Measurements from ENCODE around the gene RNASEH1.

The RNASEH1 gene

DNA sequence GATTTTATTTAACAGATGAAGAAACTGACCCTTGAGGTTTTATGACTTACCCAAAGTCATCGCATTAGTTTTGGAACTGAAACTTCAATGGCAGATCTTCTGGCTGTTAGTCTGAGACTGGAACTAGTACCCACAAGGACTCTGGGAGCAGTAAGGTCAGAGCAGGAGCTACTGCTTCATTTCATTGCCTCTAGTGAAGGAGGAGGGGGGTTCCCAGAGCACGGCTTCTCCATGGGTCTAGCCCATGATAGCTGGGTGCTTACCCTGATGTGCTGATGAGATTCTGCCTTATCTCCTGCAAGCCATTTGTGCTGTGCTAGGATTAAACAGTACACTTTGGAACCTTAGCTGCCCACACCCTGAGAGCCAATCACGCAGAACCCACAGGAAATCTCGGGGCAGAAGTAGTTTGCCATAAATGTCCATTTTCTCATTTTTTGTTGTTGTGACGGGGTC lies 5.4 kb upstream of the RNASEH1 start:
- Histone ChIP-seq H3K27ac (replicated peaks) (no peak overlapping the region), H3K4me3 (replicated peaks; ENCODE audit: insufficient read depth, low read length) (no peak overlapping the region), H3K27me3 (ENCODE audit: insufficient read depth, poor library complexity, severe bottlenecking) (no peaks in the 10 kb centered on the region)
- TF ChIP-seq GABPA (IDR thresholded peaks at IDR 0.05; ENCODE audit: low read depth), result no peak
- no peak for TF ChIP-seq POLR2AphosphoS5 (IDR thresholded peaks at IDR 0.05; ENCODE audit: low read depth)
- TF ChIP-seq, protein P1, sequence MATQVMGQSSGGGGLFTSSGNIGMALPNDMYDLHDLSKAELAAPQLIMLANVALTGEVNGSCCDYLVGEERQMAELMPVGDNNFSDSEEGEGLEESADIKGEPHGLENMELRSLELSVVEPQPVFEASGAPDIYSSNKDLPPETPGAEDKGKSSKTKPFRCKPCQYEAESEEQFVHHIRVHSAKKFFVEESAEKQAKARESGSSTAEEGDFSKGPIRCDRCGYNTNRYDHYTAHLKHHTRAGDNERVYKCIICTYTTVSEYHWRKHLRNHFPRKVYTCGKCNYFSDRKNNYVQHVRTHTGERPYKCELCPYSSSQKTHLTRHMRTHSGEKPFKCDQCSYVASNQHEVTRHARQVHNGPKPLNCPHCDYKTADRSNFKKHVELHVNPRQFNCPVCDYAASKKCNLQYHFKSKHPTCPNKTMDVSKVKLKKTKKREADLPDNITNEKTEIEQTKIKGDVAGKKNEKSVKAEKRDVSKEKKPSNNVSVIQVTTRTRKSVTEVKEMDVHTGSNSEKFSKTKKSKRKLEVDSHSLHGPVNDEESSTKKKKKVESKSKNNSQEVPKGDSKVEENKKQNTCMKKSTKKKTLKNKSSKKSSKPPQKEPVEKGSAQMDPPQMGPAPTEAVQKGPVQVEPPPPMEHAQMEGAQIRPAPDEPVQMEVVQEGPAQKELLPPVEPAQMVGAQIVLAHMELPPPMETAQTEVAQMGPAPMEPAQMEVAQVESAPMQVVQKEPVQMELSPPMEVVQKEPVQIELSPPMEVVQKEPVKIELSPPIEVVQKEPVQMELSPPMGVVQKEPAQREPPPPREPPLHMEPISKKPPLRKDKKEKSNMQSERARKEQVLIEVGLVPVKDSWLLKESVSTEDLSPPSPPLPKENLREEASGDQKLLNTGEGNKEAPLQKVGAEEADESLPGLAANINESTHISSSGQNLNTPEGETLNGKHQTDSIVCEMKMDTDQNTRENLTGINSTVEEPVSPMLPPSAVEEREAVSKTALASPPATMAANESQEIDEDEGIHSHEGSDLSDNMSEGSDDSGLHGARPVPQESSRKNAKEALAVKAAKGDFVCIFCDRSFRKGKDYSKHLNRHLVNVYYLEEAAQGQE (IDR thresholded peaks at IDR 0.05; ENCODE audit: insufficient replicate concordance, low read depth), result no peak
- TF ChIP-seq, protein P2, sequence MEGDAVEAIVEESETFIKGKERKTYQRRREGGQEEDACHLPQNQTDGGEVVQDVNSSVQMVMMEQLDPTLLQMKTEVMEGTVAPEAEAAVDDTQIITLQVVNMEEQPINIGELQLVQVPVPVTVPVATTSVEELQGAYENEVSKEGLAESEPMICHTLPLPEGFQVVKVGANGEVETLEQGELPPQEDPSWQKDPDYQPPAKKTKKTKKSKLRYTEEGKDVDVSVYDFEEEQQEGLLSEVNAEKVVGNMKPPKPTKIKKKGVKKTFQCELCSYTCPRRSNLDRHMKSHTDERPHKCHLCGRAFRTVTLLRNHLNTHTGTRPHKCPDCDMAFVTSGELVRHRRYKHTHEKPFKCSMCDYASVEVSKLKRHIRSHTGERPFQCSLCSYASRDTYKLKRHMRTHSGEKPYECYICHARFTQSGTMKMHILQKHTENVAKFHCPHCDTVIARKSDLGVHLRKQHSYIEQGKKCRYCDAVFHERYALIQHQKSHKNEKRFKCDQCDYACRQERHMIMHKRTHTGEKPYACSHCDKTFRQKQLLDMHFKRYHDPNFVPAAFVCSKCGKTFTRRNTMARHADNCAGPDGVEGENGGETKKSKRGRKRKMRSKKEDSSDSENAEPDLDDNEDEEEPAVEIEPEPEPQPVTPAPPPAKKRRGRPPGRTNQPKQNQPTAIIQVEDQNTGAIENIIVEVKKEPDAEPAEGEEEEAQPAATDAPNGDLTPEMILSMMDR (IDR thresholded peaks at IDR 0.05; ENCODE audit: insufficient read depth, low read length), result no peak
- TF ChIP-seq SPI1 (IDR thresholded peaks at IDR 0.05; ENCODE audit: borderline replicate concordance, low read depth), result no peak
- DNase-seq (ENCODE audit: low read depth in 1 of 2, low spot score in 1 of 2), result no peak

DNA sequence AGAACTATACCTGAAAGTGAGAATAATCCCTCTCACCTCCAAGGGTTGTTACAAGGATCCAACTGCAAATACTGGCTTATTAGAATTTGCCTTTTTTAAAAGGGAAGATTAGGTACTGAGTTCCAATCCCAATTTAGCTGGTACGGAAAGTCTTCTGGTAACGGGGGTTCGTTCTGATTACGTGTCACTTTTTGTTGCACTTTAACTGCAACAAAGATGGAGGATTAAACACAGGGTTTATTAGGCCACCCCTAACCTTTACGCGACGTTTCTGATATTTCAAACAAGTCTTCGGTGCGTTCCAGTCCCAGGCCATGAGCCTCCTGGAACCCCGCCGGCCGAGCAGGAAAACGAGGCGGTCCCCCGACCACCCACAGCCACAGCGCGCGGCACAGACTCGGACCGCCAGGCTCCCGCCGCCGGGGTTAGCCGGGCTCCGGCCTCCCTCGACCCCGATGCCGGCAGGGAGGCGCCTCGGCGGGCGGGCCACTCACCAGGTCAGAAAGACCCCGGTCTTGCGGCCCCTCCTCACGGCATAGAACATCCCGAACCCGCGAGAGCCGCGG lies 411 bp downstream of the RNASEH1 start:
- DNase-seq (ENCODE audit: low read depth in 1 of 2, low spot score in 1 of 2), result no peak
- H3K27me3 ChIP-seq (ENCODE audit: insufficient read depth, poor library complexity, severe bottlenecking), result no peaks in the 10 kb centered on the region
- peak overlapping the region; percentile 79 for H3K4me3 ChIP-seq (replicated peaks; ENCODE audit: insufficient read depth, low read length)
- TF ChIP-seq SPI1 (IDR thresholded peaks at IDR 0.05; ENCODE audit: borderline replicate concordance, low read depth), result no peak
- H3K27ac ChIP-seq (replicated peaks), result peak overlapping the region; percentile 85

DNA sequence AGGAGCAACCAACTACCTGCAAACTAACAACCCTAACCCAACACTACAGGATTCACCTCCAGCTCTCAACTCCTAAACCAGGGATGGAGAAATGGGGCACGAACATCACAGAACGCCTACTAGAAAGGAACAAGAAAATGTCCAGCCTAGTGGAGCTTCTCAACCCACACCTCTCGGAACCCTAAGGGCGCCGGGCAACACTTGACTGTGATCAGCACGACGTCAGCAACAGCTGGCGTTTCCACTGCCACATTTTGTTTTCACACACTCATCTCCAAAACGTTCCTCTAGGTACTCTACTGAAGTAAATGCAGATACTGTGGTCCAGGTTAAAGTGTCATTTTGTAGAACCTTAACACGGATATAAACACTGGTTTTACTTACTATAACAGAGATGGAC lies 4.2 kb downstream of the RNASEH1 start:
- Histone ChIP-seq H3K27ac (replicated peaks) (no peak overlapping the region), H3K27me3 (ENCODE audit: insufficient read depth, poor library complexity, severe bottlenecking) (no peaks in the 10 kb centered on the region)

DNA sequence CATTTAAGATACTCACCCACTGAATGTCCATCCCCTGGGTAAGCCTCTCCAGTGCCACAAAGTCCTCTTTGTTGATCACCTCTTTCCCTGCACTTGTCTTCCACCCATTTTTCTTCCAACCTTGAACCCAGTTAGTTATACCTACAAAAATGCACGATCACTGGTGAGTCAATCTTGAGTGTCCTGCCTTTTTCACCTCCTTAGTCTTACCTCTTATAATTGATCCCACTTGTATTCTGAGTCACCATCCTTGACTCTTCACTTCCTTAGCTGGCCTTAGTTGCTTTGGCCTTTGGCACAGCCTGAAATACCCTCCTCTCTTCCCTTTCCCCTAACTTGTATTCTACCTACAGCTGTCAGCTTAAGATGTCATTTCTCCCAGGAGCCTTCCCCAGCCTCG lies 10.2 kb downstream of the RNASEH1 start:
- Histone ChIP-seq H3K27ac (replicated peaks) (no peak overlapping the region), H3K27me3 (ENCODE audit: insufficient read depth, poor library complexity, severe bottlenecking) (no peaks in the 10 kb centered on the region), H3K4me3 (replicated peaks; ENCODE audit: insufficient read depth, low read length) (no peak overlapping the region)
- TF ChIP-seq POLR2AphosphoS5 (IDR thresholded peaks at IDR 0.05; ENCODE audit: low read depth), result no peak
- TF ChIP-seq, protein P2 (IDR thresholded peaks at IDR 0.05; ENCODE audit: insufficient read depth, low read length), result no peak
- TF ChIP-seq SPI1 (IDR thresholded peaks at IDR 0.05; ENCODE audit: borderline replicate concordance, low read depth), result no peak
- TF ChIP-seq, protein P1 (IDR thresholded peaks at IDR 0.05; ENCODE audit: insufficient replicate concordance, low read depth), result no peak
- no peak for TF ChIP-seq GABPA (IDR thresholded peaks at IDR 0.05; ENCODE audit: low read depth)
- no peak for DNase-seq (ENCODE audit: low read depth in 1 of 2, low spot score in 1 of 2)

More for the DNA sequence above, 4.2 kb downstream of the RNASEH1 start:
- no peak for TF ChIP-seq POLR2AphosphoS5 (IDR thresholded peaks at IDR 0.05; ENCODE audit: low read depth)
- no peak for DNase-seq (ENCODE audit: low read depth in 1 of 2, low spot score in 1 of 2)
- H3K4me3 ChIP-seq (replicated peaks; ENCODE audit: insufficient read depth, low read length), result no peak overlapping the region

Data from HL-60 (cell line).